SIG-M5 (cell line): ENCODE data around the gene HNRNPA3.
A peak's percentile ranks its signal among the peaks of the same experiment; 100 is the strongest.
"Not testable (repeated sequence)": the region's sequence is repeated elsewhere in the genome, so short reads cannot be mapped to it uniquely, and the experiment has no call there.

Experiments used
- DNase-seq: peaks from one replicate; lab custom pipeline; 2025; lab: John Stamatoyannopoulos, UW

HNRNPA3 gene

GRCh38 chr2:177188482-177189469 lies 23.8 kb upstream of the HNRNPA3 start:
- no peak for DNase-seq

DNA sequence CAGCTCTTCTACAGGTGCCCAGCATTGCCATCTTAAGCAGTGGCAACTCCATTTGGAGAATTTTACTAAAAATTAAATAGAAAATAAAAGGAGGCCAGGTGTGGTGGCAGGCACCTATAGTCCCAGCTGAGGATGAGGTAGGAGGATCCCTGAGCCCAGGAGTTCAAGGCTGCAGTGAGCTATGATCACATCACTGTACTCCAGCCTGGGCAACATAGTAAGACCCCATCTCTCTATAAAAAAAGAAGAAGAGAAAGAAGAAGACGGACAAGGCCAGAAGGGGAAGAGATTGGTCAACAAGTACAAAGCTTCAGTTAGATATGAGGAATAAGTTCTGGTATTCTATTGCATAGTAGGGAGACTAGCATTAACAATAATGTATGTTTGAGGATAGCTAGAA lies 21.7 kb upstream of the HNRNPA3 start:
- DNase-seq: no peak

DNA sequence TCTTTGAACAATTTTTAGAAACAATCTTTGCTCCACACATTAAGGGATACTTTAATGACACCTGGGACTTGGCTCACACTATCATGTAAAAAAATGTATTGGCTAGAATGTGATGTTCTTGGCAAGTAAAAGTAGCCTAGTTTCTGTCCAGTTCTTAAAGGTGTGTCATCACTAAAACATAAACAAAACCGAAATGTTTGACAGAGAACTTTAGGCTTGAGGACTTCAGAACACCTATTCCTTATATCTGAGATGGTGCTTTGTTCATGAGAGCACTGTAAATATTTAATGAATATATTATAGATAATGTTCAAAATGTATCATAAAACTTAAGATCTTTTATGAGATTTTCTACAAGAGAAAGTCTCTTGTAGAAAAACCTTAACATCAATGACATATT lies 19.8 kb upstream of the HNRNPA3 start:
- no peak for DNase-seq

GRCh38 chr2:177193240-177193639 lies 19.4 kb upstream of the HNRNPA3 start:
- DNase-seq: no peak

DNA sequence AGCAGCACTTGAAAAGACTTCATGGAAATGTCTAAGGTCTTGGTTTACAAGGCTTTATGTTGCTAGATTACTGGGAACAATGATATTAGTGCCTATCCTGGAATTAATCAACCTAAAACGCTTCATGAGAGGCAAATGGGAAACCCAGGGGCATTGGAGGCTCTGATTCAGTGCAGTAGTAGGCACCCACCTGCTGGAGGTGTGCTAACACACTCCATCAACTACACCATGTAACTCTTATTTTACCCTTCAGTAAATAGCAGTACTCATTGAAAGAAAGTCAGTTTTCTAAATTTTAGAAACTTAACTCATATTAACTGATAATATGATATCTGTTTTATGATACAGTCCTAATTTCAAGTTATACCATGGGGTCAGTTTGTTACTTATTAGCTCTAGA lies 17.4 kb upstream of the HNRNPA3 start:
- DNase-seq: no peak

DNA sequence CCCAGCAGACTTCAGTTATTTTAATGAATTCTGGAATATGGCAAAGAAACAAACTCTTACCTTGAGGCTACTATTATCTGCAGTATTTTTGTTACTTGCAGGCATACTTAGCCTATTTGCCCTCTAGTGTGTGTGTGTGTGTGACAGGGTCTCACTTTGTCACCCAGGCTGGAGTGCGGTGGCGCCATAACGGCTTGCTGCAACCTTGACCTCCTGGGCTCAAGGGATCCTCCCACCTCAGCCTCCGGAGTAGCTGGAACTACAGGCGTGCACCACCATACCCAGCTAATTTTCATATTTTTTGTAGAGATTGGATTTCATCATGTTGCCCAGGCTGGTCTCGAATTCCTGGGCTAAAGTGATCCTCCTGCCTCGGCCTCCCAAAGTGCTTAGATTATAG lies 12.2 kb upstream of the HNRNPA3 start:
- not testable (repeated sequence) for DNase-seq

DNA sequence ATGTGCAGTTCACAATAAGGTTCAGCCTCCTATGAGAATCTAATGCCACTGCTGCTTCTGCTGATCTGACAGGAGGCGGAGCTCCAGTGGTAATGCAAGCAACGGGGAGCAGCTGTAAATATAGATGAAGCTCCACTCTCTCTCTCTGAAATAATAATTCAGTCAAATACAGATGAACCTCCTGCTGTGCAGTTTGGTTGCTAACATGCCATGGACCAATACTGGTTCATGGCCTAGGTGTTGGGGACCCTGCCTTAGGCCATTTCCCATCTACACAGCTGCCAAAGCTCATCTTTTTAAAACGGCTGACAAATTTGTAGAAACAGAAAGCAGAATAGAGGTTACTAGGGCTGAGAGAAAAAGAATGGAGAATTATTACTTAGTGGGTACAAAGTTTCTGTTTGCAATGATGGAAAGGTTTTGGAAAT lies 10.7 kb upstream of the HNRNPA3 start:
- DNase-seq: no peak

GRCh38 chr2:177204417-177204816 lies 8.2 kb upstream of the HNRNPA3 start:
- no peak for DNase-seq

DNA sequence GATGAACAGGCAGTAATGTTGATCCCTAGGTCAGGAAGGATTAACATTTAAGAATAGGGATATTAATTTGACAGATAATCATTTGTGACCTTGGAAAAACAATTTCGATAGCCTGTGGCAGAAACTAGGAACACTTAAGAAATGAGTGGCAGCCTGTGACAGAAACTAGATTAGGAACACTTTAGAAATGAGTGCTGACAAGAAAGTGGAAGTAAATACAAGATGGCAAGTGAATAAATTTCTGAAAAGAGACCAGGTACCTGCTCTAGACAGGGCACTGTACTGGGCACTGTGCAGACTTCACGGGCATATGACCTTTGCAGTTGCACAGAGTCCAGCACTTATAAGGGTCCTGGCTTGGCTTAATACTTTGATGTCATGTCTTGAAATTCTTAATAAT lies 5.5 kb upstream of the HNRNPA3 start:
- no peak for DNase-seq

DNA sequence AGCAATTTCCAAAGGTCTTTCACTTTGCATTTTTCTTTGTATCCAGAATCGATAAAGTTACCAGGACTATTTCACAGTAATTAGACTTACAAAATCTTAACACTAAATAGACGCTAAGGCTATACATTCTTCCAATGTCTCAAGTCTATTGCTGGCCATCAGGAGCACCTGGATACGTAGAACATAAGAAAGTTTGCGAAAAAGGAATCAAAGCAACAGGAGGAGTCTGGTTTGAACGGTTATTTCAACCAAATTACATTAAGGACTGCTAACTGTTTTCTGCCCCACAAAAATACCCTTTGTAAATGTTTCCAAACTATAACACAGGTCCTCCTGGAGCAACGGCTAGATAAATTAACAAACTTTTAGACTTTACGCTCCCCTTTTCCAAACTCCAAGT lies 1.4 kb upstream of the HNRNPA3 start:
- no peak for DNase-seq

- no peak for DNase-seq
Measured at GRCh38 chr2:177211576-177212105, 953 bp upstream of the HNRNPA3 start.

GRCh38 chr2:177212891-177213856 lies 580 bp downstream of the HNRNPA3 start:
- DNase-seq: peak; percentile 48

GRCh38 chr2:177217247-177217843 lies 4.8 kb downstream of the HNRNPA3 start:
- no peak for DNase-seq

- not testable (repeated sequence) for DNase-seq
Measured at GRCh38 chr2:177219787-177220186, 7.2 kb downstream of the HNRNPA3 start.

DNA sequence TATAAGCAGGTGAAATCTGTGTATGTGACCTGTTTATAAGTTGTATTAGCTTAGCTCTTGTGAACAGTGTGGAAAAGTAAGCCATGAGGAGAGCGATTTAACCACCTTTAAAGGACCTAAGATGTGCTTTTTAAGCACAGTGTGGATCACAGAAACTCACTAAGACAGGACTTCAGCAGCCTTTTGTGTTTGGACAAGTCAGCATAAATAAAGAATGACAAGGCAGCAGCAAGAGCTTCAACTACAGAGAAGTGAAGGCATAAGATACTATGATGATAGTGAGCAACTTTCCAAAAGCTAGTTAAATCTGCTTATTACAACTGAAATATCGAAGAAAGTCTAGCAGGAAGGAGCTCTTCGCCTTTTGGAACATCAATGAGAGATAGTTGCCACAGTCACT lies 8.9 kb downstream of the HNRNPA3 start:
- no peak for DNase-seq

DNA sequence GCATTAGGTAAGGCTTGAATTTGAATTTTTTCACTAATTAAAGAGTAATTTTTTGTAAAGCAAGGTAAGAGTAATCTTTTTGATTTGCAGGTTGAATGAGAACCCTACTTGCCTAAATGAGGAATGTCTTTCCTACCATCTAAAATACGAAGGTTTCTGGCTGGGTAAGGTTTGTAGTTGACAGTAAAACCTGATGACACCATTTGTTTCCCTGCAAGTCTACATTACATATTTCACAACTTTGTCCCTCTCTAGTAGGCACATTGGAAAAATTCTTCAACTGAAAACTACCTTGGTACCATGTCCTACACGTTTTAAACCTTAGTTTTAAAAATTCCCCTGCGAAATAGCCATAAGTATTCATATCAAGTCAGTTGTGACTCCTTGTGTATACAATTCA lies 9.4 kb downstream of the HNRNPA3 start:
- DNase-seq: no peak

DNA sequence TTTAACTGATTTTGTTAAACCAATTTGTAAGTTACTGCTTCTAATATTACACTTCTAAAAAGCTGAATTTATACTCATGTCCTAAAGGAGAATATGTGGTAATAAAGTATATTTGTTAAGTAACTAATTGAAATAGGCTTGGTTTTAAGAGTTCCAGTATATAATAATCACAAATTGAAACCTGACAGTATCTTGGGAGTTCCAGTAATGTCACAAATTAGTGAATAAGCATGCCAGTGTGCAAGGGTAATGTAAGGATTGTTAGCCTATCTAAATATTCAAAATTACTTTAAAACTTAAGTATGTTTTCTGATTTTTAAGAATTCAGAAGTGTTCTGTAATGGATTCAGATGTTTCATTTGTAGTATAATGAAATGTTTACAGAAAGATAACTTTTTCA lies 10.8 kb downstream of the HNRNPA3 start:
- DNase-seq: not testable (repeated sequence)

- DNase-seq: no peak
Measured at GRCh38 chr2:177225965-177226360, 13.4 kb downstream of the HNRNPA3 start.

DNA sequence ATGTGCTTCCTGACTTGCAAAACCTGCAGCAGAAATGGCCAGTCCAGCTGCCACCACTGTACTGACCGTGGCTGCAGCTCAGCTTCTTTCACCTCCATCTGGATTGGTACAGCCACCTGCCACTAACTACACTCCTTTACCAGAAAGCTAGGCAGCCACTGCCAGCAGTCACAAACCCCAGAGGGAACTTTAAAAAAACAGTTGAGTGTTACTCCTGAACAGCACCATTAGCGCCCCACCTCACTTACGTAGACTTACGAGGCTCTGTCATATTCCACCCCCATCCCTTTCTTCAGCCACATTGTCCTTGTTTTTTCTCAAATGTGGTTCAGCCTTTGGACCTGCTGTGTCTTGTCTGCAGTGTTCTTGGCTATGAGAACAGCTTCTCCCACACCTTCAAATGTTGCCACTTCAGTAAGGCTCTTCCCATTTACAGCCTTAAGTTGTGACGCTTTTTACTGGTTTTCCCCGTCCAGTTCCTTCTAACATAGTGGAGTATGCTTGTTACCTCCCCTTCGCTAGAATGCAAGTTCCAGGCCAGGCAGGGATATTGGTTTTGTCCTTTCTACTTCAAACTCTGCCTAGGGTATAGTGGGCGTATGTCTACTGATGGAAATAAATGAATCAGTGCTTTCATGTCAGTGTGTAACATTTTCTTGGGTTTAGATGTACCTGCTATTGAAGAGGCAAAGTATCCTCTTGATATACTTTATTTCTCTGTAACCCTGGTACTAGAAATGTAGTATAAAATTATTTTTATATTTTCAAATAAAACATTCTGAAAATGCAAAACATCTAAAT lies 17.0 kb downstream of the HNRNPA3 start:
- no peak for DNase-seq

DNA sequence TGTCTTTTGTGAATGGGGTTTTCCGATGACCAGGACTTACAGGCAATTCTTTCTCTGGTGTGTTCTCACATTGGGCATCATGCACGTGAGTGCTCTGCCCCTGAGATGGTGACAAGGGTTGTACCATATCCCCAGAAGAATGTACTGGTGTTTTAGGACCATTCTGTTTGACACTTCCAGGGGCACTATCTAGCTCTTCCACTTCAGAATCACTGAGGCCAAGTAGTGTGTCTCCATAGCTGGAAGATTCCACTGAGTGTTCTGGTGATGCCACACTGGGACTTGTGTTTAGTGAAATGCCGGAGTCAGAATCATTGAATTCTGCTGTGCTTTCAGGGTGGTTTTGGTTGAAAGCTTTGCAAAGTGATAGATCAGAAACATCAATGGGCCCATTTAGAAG lies 18.7 kb downstream of the HNRNPA3 start:
- DNase-seq: no peak

- DNase-seq: no peak
Measured at GRCh38 chr2:177232098-177232704, 19.6 kb downstream of the HNRNPA3 start.
